NCI-H146 treated with DMSO at 0.1 percent for 48 hours (cell line): ENCODE data around the gene AGL.
"Not testable (repeated sequence)": the region's sequence is repeated elsewhere in the genome, so short reads cannot be mapped to it uniquely, and the experiment has no call there.

ENCODE experiments used
- DNase-seq: peaks from one replicate; lab custom pipeline; 2025; ENCODE audit not compliant: unreplicated experiment; lab: John Stamatoyannopoulos, UW

Gene AGL

GRCh38 chr1:99936071-99936470, 85.9 kb downstream of the AGL start:
- DNase-seq: no peak

GRCh38 chr1:99942723-99943122, 92.6 kb downstream of the AGL start:
- DNase-seq: no peak

GRCh38 chr1:99943223-99943794, 93.1 kb downstream of the AGL start:
- DNase-seq: no peak

- no peak for DNase-seq
Measured at GRCh38 chr1:99944192-99944591, 94.0 kb downstream of the AGL start.

GRCh38 chr1:99945174-99945573, 95.0 kb downstream of the AGL start:
- no peak for DNase-seq

- DNase-seq: no peak
Measured at GRCh38 chr1:99950486-99950885, 100.3 kb downstream of the AGL start.

GRCh38 chr1:99952522-99952921, 102.4 kb downstream of the AGL start:
- no peak for DNase-seq

- DNase-seq: no peak
Measured at GRCh38 chr1:99955375-99955774, 105.2 kb downstream of the AGL start.

GRCh38 chr1:99956755-99957154, 106.6 kb downstream of the AGL start:
- DNase-seq: no peak

GRCh38 chr1:99957818-99958217, 107.7 kb downstream of the AGL start:
- DNase-seq: no peak

GRCh38 chr1:99959189-99959705, 109.1 kb downstream of the AGL start:
- not testable (repeated sequence) for DNase-seq

- DNase-seq: not testable (repeated sequence)
Measured at GRCh38 chr1:99960260-99960659, 110.1 kb downstream of the AGL start.

- DNase-seq: no peak
Measured at GRCh38 chr1:99963041-99963795, 113.1 kb downstream of the AGL start.

- DNase-seq: no peak
Measured at GRCh38 chr1:99964806-99965205, 114.6 kb downstream of the AGL start.

- no peak for DNase-seq
Measured at GRCh38 chr1:99965646-99966375, 115.7 kb downstream of the AGL start.

GRCh38 chr1:99968214-99968613, 118.1 kb downstream of the AGL start:
- no peak for DNase-seq

GRCh38 chr1:99969260-99969728, 119.1 kb downstream of the AGL start:
- DNase-seq: no peak

GRCh38 chr1:99969729-99970621, 119.8 kb downstream of the AGL start, which contains the start of gene SLC35A3:
Gene SLC35A3, plus strand, starts transcription at chr1:99969996. Its CDS starts 23,559 bp downstream, at chr1:99993555.
- DNase-seq: peak; percentile 70

GRCh38 chr1:99970713-99971255, 120.6 kb downstream of the AGL start:
- DNase-seq: no peak

GRCh38 chr1:99972066-99972465, 121.9 kb downstream of the AGL start:
- DNase-seq: not testable (repeated sequence)
